GM21515 (cell line): ENCODE results near the gene HPS4.
"Not testable (repeated sequence)": the region's sequence is repeated elsewhere in the genome, so short reads cannot be mapped to it uniquely, and the experiment has no call there.

Experiments used
- ATAC-seq: cut with Tn5 transposase; IDR thresholded peaks from one replicate; pipeline ENCODE4 v1.9.1; 2021; ENCODE audit not compliant: unreplicated experiment

The HPS4 gene

GRCh38 chr22:26416670-26417276 is 66.8 kb downstream of the HPS4 start:
- ATAC-seq, result no peak

- ATAC-seq, result no peak
Measured at GRCh38 chr22:26416256-26416655, 67.3 kb downstream of the HPS4 start.

- no peak for ATAC-seq
Measured at GRCh38 chr22:26414347-26414746, 69.2 kb downstream of the HPS4 start.

GRCh38 chr22:26410386-26410785 is 73.2 kb downstream of the HPS4 start:
- ATAC-seq, result no peak

GRCh38 chr22:26409719-26410335 is 73.8 kb downstream of the HPS4 start:
- ATAC-seq, result no peak

GRCh38 chr22:26408562-26409220 is 74.9 kb downstream of the HPS4 start:
- not testable (repeated sequence) for ATAC-seq

GRCh38 chr22:26406118-26406517 is 77.5 kb downstream of the HPS4 start:
- no peak for ATAC-seq

GRCh38 chr22:26404851-26405421 is 78.6 kb downstream of the HPS4 start:
- no peak for ATAC-seq

- ATAC-seq, result no peak
Measured at GRCh38 chr22:26401726-26402125, 81.9 kb downstream of the HPS4 start.
